Uterine smooth muscle cell (primary cell): ENCODE results near the gene RBM5. TPM values are rescaled to one million over a fixed set of nuclear protein-coding genes. Genes with fewer than 3 reads are reported as not detected.

Source experiments
- total RNA-seq: library from RNA; depleted of rRNA; stranded (reverse); fragments of >200 nt; gene quantifications from 2 replicates; pipeline ENCODE4 v1.2.3, GENCODE V29; 2014

RBM5 gene
- 128 and 164 TPM in 2 replicates for total RNA-seq

GRCh38 chr3:50088725-50089608, at the start of gene RBM5:
TSS of gene RBM5 (plus strand) at chr3:50088919. CDS start at chr3:50090435, 1,516 bp downstream.

GRCh38 chr3:50154840-50155490, 66.2 kb downstream of the RBM5 start, which contains the start of gene SEMA3F:
TSS of gene SEMA3F (plus strand) at chr3:50155324. CDS start at chr3:50159623, 4,299 bp downstream.

Other genes starting within 250 kb of the RBM5 start
- 3.1 and 10.5 TPM in 2 replicates for gene TRAIP, start 232.4 kb upstream of the RBM5 start, total RNA-seq
- not detected in 2 replicates for gene CAMKV, start 219.0 kb upstream of the RBM5 start, total RNA-seq
- gene MST1R, start 185.0 kb upstream of the RBM5 start, total RNA-seq, result 0.25 and 0.33 TPM in 2 replicates
- gene MON1A, start 159.1 kb upstream of the RBM5 start, total RNA-seq, result 14.1 and 14.3 TPM in 2 replicates
- 60.4 and 62.8 TPM in 2 replicates for gene RBM6, start 148.8 kb upstream of the RBM5 start, total RNA-seq
- gene SEMA3F, start 66.4 kb downstream of the RBM5 start, total RNA-seq, result 0.25 and 0.55 TPM in 2 replicates
- gene GNAT1, start 102.7 kb downstream of the RBM5 start, total RNA-seq, result not detected in 2 replicates
- gene SLC38A3, start 116.4 kb downstream of the RBM5 start, total RNA-seq, result not detected in 2 replicates
- 226 and 259 TPM in 2 replicates for gene GNAI2, start 147.3 kb downstream of the RBM5 start, total RNA-seq
- 6.8 and 29.5 TPM in 2 replicates for gene SEMA3B, start 180.2 kb downstream of the RBM5 start, total RNA-seq
- gene LSMEM2, start 190.2 kb downstream of the RBM5 start, total RNA-seq, result not detected in 2 replicates
- 69.5 and 109 TPM in 2 replicates for gene IFRD2, start 203.5 kb downstream of the RBM5 start, total RNA-seq
- gene HYAL3, start 210.5 kb downstream of the RBM5 start, total RNA-seq, result 3.0 and 3.2 TPM in 2 replicates
- gene NAA80, start 210.5 kb downstream of the RBM5 start, total RNA-seq, result 3.4 and 4.6 TPM in 2 replicates
- gene HYAL1, start 214.7 kb downstream of the RBM5 start, total RNA-seq, result 0.50 and 0.66 TPM in 2 replicates
- 65.6 and 66.0 TPM in 2 replicates for gene HYAL2, start 233.8 kb downstream of the RBM5 start, total RNA-seq
- gene TUSC2, start 239.3 kb downstream of the RBM5 start, total RNA-seq, result 17.0 and 17.6 TPM in 2 replicates